GM12864 (cell line): ENCODE measurements around the gene MYO3A.
"Not testable (repeated sequence)": the region's sequence is repeated elsewhere in the genome, so short reads cannot be mapped to it uniquely, and the experiment has no call there.

ENCODE experiments used
- DNase-seq: peaks from one replicate; pipeline ENCODE4 v3.0.0-alpha.2; 2011; ENCODE audit warnings: low read depth
- H3K4me3 ChIP-seq: 2 replicates; pipeline ENCODE4 v1.5.1; 2011; ENCODE audit warnings: mild to moderate bottlenecking, low read depth, low read length, control low read depth
- TF ChIP-seq, protein P1 (sequence below): IDR thresholded peaks from 2 replicates; pipeline ENCODE4 v1.5.1; 2011; ENCODE audit warnings: low read depth, mild to moderate bottlenecking, moderate library complexity, low read length, control low read depth, inconsistent platforms; ENCODE audit errors: missing control alignments

The MYO3A gene

DNA sequence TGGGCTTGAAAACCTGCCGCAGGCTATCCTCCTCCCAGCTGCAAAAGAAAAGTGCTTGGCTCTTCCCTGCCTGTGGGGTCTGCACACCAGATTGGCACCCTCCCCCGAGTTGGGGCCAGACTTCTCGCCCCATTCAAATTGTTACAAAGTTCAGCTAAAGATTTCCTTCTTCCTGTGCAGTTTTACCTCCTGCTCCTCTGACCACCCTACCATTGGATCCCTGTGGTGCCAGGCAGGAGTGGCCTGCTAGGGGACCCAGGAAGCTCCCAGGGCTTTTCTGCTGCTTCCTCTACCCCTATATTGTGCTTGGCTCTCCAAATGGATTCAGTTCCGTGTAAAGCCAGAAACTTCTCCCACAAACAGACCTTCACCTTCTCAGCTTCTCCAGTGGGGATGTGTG lies 147.4 kb downstream of the MYO3A start:
- TF ChIP-seq, protein P1, sequence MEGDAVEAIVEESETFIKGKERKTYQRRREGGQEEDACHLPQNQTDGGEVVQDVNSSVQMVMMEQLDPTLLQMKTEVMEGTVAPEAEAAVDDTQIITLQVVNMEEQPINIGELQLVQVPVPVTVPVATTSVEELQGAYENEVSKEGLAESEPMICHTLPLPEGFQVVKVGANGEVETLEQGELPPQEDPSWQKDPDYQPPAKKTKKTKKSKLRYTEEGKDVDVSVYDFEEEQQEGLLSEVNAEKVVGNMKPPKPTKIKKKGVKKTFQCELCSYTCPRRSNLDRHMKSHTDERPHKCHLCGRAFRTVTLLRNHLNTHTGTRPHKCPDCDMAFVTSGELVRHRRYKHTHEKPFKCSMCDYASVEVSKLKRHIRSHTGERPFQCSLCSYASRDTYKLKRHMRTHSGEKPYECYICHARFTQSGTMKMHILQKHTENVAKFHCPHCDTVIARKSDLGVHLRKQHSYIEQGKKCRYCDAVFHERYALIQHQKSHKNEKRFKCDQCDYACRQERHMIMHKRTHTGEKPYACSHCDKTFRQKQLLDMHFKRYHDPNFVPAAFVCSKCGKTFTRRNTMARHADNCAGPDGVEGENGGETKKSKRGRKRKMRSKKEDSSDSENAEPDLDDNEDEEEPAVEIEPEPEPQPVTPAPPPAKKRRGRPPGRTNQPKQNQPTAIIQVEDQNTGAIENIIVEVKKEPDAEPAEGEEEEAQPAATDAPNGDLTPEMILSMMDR = no peak
- H3K4me3 ChIP-seq = no peak overlapping the region

DNA sequence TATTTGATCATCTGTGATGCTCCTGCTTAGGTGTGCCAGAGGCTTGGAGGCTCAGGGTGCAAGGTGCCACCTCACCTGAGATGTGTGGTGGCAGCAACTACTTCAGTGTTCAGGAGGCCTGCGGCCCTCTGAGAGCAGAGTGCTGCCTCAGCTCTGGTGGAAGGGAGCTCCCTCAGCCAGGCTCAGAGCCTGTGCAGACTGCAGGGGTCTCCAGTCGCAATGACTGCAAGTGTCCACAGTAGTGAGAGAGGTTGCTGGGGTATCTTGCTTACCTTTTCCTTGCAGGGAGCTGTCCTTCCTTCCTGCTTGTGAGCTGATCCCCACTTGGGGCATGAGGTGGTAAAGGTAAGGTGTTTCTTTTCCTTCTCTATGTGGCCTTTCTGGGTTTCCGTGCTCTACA lies 151.5 kb downstream of the MYO3A start:
- TF ChIP-seq, protein P1 = no peak
- no peak for DNase-seq
- no peak overlapping the region for H3K4me3 ChIP-seq

More for the DNA sequence above, 147.4 kb downstream of the MYO3A start:
- DNase-seq = no peak

DNA sequence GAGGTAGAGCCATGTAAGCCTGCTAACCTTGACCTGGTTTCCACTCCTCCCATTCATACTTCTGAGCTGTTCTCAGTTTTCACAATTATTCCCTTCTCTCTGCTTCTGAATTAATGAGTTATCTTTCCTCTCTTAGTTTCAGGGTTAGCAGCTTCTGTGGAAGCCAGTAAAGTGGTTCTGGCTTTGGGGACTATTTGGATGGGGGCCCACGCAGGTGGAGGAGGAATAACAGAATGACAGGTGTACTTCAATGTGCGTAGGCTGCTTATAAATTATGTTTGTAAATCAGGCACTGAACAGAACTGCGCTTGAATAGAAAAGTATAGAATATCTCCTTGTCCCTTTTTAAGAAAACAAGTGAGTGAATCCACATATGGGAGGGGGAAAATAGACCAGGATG lies 153.6 kb downstream of the MYO3A start:
- no peak overlapping the region for H3K4me3 ChIP-seq
- DNase-seq = no peak

DNA sequence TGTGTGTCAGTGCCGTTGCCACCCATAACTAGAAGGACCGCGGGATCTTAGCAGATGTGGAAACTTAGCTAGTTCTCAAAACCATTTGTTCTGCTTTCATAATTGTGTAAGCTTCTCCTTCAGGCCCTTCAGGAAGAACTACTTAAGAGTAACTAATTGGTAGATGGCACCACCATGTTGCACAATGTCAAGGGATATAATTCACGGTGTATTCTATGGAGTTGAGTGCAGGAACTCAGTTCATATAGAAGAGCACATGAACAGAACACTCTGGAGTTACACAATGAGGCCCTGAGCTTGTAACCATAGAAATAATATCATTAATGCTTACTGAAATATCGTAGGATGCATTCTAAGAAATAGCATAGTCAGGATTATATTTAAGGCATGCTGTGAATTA lies 156.0 kb downstream of the MYO3A start:
- no peak for DNase-seq
- TF ChIP-seq, protein P1 = no peak
- no peak overlapping the region for H3K4me3 ChIP-seq

More for the DNA sequence above, 153.6 kb downstream of the MYO3A start:
- TF ChIP-seq, protein P1 = no peak

DNA sequence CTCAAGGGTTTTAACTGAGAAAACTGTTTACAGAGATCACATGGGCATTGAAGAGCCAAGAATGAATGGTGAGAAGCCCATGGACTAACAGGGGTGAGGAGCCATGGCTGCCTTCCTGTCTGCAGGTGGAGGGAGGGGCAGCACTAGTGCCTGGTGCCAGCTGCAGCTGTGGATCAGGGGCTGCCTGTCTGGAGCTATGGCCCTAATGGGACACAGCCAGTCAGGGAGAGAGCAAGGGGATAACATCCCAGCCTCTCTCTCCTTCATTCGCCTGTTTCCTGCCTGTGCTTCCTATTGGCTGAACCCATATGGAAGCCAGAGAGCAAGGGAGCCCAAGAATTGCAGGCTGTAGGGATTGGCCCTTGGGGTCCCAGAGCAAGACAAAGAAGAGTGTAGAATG lies 156.7 kb downstream of the MYO3A start:
- no peak for DNase-seq
- TF ChIP-seq, protein P1 = no peak
- H3K4me3 ChIP-seq = no peak overlapping the region

DNA sequence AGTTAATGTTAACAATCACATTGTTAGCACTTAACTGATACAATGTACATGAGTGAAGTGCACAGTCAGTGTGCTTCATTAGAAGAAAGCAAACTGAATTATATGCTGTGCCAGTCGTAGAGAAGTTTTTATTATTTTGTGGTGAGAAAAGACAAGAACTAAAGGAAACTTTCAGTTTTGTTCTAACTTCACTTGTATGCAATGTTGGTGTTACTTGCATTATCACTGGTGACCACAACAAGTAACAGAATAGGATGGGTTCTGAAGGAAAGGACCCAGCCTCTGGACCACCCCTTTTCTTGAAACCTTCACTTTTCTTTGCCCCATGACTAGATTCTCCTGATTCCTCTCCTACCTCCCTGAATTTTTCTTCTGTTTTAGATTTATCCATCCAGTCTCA lies 159.2 kb downstream of the MYO3A start:
- no peak overlapping the region for H3K4me3 ChIP-seq
- DNase-seq = no peak
- TF ChIP-seq, protein P1 = no peak

DNA sequence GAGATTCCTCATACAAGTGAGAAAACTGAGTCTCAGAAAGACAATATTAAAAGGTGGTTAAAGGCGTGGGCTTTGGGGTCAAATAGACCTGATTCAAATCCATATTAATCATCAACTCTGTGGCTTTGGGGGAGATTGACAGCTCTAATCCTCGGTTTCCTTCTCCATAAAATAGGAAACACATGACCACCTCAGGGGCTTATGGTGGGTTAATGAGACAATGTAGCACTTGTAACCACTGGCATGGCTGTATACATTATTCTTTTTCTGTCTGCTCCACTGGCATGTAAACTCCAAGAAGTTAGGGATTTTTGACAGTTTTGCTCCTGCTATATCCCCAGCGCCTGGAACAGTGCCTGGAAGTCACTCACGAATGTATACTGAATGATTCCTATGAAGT lies 161.8 kb downstream of the MYO3A start:
- no peak overlapping the region for H3K4me3 ChIP-seq
- TF ChIP-seq, protein P1 = no peak
- no peak for DNase-seq

DNA sequence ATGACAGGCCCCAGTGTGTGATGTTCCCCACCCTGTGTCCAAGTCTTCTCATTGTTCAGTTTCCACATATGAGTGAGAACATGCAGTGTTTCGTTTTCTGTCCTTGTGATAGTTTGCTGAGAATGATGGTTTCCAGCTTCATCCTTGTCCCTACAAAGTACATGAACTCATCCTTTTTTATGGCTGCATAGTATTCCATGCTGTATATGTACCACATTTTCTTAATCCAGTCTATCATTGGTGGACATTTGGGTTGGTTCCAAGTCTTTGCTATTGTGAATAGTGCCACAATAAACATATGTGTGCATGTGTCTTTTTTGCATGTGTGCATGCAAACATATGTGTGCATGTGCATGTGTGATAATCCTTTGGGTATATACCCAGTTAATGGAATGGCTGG lies 163.5 kb downstream of the MYO3A start:
- not testable (repeated sequence) for DNase-seq, H3K4me3 ChIP-seq
